H7 (cell line): ENCODE measurements around the gene TFIP11. TPM values are rescaled to one million over a fixed set of nuclear protein-coding genes. Genes with fewer than 3 reads are reported as not detected.
A peak's percentile ranks its signal among the peaks of the same experiment; 100 is the strongest.

Experiments used
- DNase-seq: peaks from one replicate; pipeline ENCODE4 v3.0.0; 2012
- H3K27me3 ChIP-seq: 2 replicates; pipeline ENCODE4 v1.6.0; 2011; ENCODE audit warnings: mild to moderate bottlenecking, low read length; ENCODE audit not compliant: control insufficient read depth, insufficient read depth
- H3K36me3 ChIP-seq: replicated peaks from 2 replicates; pipeline ENCODE4 v1.5.1; 2011; ENCODE audit warnings: low read length; ENCODE audit not compliant: control insufficient read depth, insufficient read depth
- H3K4me3 ChIP-seq: 2 replicates; pipeline ENCODE4 v1.5.1; 2011; ENCODE audit warnings: low read depth, mild to moderate bottlenecking, control low read depth, low read length, moderate library complexity; ENCODE audit not compliant: insufficient read depth
- total RNA-seq: library from RNA; depleted of rRNA; stranded (reverse); fragments of >200 nt; shearing (Covaris generic); gene quantifications from 2 replicates; pipeline ENCODE4 v1.2.3, GENCODE V29; 2014

Gene TFIP11
- total RNA-seq, 1 experiment from 2014 or later = 22.2 TPM

DNA sequence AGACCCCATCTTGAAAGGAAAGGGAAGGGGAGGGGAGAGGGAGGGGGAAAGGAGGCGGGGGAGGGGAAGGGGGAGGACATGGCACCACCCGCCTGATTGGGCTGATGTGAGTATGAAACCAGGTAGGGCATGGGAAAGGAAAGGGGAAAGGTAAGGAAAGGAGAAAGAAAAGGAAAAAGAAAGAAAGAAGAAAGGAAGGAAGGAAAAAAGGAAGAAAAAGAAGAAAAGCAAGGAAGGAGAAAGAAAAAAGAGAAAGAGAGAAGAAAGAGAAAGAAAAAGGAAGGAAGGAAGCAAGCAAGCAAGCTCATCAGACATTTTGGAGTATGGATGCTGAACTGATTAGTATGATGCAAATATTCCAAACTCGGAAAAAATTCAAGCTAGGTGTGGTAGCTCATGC is 36.0 kb upstream of the TFIP11 start:
- Histone ChIP-seq H3K27me3 (no peaks in the 10 kb centered on the region), H3K4me3 (no peak overlapping the region), H3K36me3 (peaks cover 6% of the 10 kb centered on the region)
- peak; percentile 44 for DNase-seq

DNA sequence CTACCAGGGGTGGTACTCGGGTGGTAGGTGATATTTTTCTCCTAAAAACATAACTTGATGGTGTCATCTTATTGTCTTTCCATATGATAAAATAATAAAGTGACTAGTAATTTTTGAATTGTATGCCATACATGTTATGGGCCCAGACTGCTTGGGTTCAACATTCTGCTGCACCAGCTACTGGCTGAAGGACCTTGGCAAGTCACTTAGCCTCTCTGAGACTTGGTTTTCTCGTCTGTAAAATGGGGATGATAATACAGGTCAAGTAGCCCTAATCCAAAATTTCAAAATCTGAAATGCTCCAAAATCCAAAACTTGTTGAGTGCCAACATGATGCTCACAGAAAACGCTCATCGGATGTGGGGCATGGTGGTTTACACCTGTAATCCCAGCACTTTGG is 35.6 kb upstream of the TFIP11 start:
- no peak for DNase-seq
- H3K36me3 ChIP-seq = peaks cover 7% of the 10 kb centered on the region
- no peaks in the 10 kb centered on the region for H3K27me3 ChIP-seq
- no peak overlapping the region for H3K4me3 ChIP-seq

DNA sequence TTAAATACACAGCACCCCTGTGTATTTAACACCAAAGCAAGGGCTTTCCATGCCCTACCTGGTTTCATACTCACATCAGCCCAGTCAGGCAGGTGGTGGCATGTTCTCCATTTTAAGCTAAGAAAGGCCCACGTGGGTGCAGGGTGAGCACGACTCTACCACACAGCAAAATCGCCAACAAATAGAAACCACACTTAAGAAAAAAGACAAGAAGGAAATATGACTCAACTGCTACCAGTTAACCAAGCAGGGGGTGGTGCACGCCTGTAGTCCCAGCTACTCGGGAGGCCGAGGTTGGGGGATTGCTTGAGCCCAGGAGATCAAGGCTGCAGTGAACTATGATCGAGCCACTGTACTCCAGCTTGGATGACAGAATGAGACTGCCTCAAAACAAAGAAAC is 35.2 kb upstream of the TFIP11 start:
- Histone ChIP-seq H3K27me3 (no peaks in the 10 kb centered on the region), H3K4me3 (no peak overlapping the region), H3K36me3 (peaks cover 9% of the 10 kb centered on the region)
- no peak for DNase-seq

DNA sequence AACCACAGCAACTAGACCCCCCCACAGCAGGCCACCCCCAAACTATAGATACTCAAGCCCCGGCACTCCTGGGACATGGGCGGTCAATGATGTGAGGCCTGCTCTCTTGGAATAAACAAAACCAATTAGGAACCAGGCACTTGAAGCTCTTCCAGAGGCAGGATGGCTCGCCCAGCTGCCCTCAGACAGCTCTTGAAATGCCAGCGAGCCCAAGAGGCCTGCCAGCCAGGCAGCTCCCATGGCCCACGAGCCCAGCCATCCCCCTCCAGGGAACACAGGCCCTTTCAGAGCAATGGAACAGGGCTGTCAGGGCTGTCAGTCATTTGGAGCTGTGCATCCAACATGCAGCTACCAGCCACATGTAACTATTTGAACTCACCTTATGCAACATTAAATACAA is 34.0 kb upstream of the TFIP11 start:
- Histone ChIP-seq H3K36me3 (peaks cover 9% of the 10 kb centered on the region), H3K27me3 (no peaks in the 10 kb centered on the region), H3K4me3 (no peak overlapping the region)
- DNase-seq = no peak

DNA sequence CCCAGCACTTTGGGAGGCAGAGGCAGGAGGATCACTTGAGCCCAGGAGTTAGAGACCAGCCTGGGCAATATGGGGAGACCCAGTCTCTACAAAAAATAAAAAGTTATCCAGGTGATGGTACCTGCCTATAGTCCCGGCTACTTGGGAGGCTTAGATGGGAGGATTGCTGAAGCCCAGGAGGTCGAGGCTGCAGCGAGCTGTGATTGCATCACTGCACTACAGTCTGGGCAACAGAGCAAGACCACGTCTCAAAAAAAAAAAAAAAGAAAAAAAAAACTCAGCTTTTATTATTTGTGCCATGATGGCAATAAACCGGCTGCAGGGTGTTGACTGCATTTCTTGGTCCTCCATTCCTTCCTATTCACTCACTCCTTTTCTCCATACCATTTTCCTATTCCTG is 33.6 kb upstream of the TFIP11 start:
- Histone ChIP-seq H3K4me3 (no peak overlapping the region), H3K27me3 (no peaks in the 10 kb centered on the region), H3K36me3 (peaks cover 11% of the 10 kb centered on the region)
- no peak for DNase-seq

DNA sequence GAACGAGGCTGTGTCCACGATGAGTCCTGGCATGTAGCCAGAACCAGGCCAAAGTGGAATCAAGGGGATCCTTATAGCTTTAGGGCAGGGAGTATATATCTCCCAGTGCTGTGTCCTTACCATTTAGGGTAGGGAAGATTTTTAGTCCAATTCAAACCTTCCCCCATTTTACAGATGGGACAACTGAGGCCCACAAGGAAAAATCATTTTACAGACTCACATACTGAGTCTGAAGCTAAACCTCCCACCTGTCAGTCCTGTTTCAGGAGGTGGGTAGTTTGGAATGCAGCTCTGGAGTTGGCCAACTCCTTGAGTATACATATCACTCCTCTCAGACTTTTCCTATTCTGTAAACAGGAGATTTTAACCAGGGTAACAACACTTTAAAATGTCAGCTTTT is 33.1 kb upstream of the TFIP11 start:
- Histone ChIP-seq H3K27me3 (no peaks in the 10 kb centered on the region), H3K4me3 (no peak overlapping the region), H3K36me3 (peaks cover 15% of the 10 kb centered on the region)
- DNase-seq = no peak

DNA sequence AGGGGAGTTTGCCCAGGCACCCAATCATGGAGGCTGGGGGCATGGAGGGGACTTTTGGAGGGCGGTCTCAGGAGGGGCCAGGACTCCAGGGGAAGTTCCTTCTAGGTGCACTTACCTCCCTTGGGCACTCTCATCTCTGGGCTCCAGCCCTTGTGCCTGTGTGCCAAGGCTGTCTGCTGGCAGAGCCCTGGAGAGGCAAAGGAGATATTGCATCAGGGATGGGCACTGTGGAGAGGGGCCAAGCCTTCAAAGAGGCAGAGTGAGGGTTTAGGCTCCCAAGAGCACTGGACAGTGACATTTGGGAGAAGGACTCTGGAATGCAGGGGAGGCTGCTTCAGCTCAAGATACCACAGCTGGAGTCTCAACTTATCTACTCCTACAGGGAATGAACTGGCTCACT is 32.2 kb upstream of the TFIP11 start:
- H3K36me3 ChIP-seq = peaks cover 19% of the 10 kb centered on the region
- no peaks in the 10 kb centered on the region for H3K27me3 ChIP-seq
- DNase-seq = no peak
- H3K4me3 ChIP-seq = no peak overlapping the region

DNA sequence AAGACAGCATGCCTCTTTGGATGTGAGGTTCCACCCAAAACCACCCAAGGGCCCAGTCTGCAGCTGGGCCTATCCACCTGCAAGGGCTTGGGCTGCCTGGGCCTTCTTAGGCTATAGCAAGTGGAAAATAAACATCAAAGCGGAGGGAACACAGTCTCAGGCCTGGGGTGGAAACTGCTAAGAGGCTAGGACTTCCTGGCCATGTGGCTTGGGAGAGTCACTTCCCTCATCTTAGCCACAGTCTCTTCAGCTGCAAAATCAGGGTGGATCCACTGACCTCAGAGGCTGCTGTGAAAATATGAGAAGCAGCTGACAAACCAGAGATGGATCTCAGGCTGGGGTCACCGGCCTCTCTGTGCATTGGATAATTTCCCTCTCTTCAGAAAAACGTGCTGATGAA is 30.6 kb upstream of the TFIP11 start:
- Histone ChIP-seq H3K27me3 (no peaks in the 10 kb centered on the region), H3K4me3 (no peak overlapping the region), H3K36me3 (peaks cover 22% of the 10 kb centered on the region)
- DNase-seq = no peak

DNA sequence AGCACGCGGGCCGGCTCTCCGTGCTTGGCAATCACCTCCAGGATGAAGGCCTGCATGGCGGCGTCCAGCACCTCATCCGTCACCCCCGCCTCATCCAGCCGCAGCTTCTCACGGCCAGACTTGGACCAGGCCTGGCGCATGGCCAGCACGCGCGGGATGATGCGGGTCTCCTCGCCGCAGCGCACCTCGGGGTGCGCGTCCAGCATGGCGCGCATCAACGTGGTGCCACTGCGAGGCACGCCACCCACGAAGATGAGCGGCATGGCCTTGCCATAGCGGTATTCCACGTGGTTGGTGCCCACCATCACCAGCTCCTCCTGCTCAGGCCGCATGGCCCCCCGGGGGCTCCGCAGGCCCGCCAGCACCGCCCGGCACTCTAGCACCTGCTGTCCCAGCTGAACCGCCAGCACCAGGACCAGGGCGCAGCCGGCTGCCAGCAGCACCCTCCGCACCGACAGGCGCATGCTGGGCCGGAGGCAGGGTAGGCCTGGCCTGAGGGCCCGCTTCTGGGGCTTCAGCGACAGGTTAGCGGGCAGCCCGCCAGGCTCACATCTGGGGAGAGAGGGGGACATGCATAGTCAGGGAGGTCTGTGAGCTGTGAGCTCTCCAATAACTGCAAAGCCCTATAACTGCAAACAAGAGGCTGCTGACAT is 29.0 kb upstream of the TFIP11 start:
- H3K36me3 ChIP-seq = peaks cover 29% of the 10 kb centered on the region
- H3K4me3 ChIP-seq = no peak overlapping the region
- no peaks in the 10 kb centered on the region for H3K27me3 ChIP-seq
- peak; percentile 50 for DNase-seq

DNA sequence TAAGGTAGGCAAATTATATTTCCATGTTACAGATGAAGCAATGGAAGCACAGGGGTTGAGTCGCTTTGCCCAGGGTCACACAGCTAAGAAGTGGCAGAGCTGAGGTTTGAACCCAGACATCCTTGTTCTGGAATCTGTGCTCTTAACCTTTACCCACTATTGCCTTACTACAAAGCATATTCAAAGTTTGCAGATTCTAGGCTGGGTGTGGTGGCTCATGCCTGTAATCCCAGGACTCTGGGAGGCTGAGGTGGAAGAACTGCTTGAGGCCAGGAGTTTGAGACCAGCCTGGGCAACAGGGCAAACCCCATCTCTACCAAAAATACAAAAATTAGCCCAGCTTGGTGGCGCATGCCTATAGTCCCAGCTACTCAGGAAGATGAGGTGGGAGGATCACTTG is 27.8 kb upstream of the TFIP11 start:
- peaks cover 35% of the 10 kb centered on the region for H3K36me3 ChIP-seq
- no peak for DNase-seq
- no peaks in the 10 kb centered on the region for H3K27me3 ChIP-seq
- H3K4me3 ChIP-seq = no peak overlapping the region

DNA sequence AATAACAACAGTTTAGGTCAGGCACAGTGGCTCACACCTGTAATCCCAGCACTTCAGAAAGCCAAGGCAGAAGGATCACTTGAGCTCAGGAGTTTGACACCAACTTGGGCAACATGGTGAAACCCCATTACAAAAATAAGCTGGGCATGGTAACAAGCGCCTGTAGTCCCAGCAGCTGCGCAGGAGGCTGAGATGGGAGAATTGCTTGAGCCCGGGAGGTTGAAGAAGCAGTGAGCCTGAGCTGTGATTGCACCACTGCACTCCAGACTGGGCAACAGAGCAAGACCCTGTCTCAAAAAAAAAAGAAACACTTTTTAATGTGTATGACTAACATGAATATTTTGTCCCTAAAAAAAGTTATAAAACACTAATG is 24.5 kb upstream of the TFIP11 start:
- H3K36me3 ChIP-seq = peaks cover 32% of the 10 kb centered on the region
- DNase-seq = no peak
- no peak overlapping the region for H3K4me3 ChIP-seq
- H3K27me3 ChIP-seq = no peaks in the 10 kb centered on the region

DNA sequence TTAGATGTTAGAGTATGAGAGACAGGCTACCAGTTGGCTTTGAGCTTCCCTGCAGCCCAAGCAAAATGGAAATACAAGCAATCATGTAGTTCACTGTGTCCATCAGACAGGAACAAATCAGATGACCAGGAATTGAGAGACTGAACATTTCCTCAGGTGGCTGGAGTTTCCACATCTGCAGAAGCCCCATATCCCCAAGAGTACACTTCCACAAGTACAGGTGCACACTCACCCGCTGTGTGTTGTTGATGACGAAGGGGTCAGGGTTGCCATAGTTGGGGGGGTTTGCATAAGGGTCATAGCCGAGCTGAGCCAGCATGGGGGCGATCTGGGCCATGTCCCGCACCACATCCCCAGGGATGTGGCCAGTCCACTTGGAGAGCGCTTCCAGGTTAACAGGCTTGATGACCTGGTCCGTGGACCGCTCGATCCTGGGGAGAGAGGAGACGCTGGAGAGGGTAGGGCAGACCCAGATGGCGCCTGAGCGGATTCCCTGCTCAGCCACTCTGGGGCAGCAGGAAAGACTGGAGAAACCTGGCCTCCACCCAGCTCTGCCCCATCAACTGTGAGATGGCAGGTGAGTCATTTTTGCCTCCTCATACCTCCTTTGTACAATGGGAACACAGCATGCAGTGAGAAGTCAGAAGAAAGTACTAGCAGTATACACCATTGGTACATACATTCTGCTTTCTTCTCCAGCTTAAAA is 23.9 kb upstream of the TFIP11 start:
- Histone ChIP-seq H3K36me3 (peaks cover 36% of the 10 kb centered on the region), H3K27me3 (no peaks in the 10 kb centered on the region), H3K4me3 (no peak overlapping the region)
- no peak for DNase-seq

DNA sequence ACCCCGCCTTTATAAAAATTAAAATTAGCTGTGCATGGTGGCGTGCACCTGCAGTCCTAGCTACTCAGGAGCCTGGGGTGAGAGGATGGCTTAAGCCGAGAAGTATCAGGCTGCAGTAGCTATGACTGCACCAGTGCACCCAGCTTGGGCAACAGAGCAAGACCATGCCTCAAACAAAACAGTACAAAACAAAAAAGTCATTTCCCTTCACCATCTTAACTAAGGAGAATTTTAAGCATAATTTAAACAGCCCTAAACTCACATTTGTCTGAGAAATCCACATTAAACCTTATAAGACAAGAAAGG is 23.3 kb upstream of the TFIP11 start:
- no peak overlapping the region for H3K4me3 ChIP-seq
- H3K27me3 ChIP-seq = no peaks in the 10 kb centered on the region
- no peak for DNase-seq
- peaks cover 36% of the 10 kb centered on the region for H3K36me3 ChIP-seq

DNA sequence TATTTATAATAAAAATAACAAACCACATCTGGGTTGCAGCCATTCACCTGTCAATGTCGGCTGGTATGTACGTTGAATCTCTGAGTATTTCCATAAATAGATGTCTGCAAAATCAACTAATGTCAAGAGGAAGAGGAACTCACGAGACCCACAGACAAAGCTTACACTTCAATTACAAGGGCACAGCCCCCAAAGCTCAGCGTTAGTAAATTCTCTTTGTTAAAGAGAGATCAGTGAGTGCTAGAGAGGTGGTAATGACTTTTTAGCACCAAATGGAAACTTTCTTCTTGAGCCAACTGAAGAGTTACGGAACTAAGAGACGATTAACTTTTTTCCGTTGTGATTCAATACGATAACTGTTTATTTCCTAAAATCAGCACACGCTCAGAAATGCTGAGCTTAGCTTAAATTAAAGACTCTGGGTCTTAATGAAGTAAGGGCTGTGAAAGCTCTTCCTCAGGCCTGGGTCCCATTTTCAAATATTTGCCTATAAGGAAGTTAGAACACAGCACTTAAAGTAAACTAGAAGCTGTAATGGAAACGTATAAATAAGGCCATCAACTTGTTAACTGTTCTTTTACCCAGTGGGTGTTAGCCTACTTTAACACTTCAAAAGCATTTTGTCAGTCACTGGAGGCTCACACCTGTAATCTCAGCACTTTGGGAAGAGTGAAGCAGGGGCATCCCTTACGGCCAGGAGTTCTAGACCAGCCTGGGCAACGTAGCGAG is 22.8 kb upstream of the TFIP11 start:
- no peak overlapping the region for H3K4me3 ChIP-seq
- DNase-seq = no peak
- peaks cover 35% of the 10 kb centered on the region for H3K36me3 ChIP-seq
- no peaks in the 10 kb centered on the region for H3K27me3 ChIP-seq

DNA sequence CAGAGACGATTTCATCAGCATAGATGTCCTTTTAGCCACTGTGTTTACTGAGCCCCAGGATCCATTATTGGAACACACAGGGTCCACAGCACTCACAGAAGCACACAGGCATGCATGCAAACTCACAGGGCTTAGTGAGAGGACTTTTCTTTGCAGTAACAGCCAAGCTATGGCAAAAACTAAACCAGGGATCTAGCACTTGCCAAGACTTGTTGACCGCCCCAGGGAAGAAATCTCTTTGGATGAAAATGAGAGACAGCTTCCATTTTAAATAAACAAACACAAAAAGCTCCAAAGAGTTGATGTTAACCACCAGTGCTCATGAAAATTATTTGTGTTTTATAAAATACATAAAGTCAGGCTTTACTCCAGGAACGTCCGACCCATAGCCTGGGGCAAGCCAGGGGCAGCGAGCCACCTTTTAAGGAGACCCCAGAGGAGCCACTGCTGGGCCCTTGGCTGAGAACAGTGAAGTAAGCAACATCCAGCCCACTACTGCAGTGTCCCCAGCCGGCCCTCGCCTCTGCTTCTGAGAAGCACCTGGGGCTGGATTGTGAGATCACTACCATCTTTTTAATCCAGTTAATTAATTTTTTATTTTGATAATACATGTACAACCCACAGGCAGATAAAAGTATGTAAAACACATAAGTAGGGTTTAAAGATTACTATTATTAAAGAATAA is 22.0 kb upstream of the TFIP11 start:
- no peaks in the 10 kb centered on the region for H3K27me3 ChIP-seq
- peaks cover 37% of the 10 kb centered on the region for H3K36me3 ChIP-seq
- DNase-seq = no peak
- H3K4me3 ChIP-seq = no peak overlapping the region
